Liver (tissue), 9 donors: ENCODE measurements around the gene EIF4E. TPM values are rescaled to one million over a fixed set of nuclear protein-coding genes. Genes with fewer than 3 reads are reported as not detected.
"Not testable (repeated sequence)": the region's sequence is repeated elsewhere in the genome, so short reads cannot be mapped to it uniquely, and the experiment has no call there.

ENCODE experiments used
- DNase-seq: peaks from one replicate; pipeline ENCODE4 v3.0.0-alpha.2; 2017; ENCODE audit warnings: low spot score
- H3K27ac ChIP-seq, 2 donors: one replicate each; pipeline ENCODE4 v1.7.0; 2013; ENCODE audit warnings: inconsistent platforms in 2 of 2, low read length in 2 of 2, control low read depth in 1 of 2, low read depth in 1 of 2, mild to moderate bottlenecking in 1 of 2
- H3K27me3 ChIP-seq, 4 donors: one replicate each; pipeline versions ENCODE4 v1.6.1 to v1.7.0; 2013; ENCODE audit warnings: low read length in 3 of 4, inconsistent platforms in 1 of 4, mild to moderate bottlenecking in 1 of 4, moderate library complexity in 1 of 4; ENCODE audit not compliant: control insufficient read depth in 4 of 4, insufficient read depth in 4 of 4
- H3K36me3 ChIP-seq, 4 donors: one replicate each; pipeline versions ENCODE4 v1.6.1 to v1.7.0; 2013; ENCODE audit warnings: low read length in 3 of 4, mild to moderate bottlenecking in 3 of 4, low read depth in 1 of 4, moderate library complexity in 1 of 4; ENCODE audit not compliant: control insufficient read depth in 4 of 4, insufficient read depth in 3 of 4
- H3K4me1 ChIP-seq, 4 donors: one replicate each; pipeline versions ENCODE4 v1.6.1 to v1.7.0; 2013; ENCODE audit warnings: low read length in 3 of 4, mild to moderate bottlenecking in 3 of 4, moderate library complexity in 1 of 4; ENCODE audit not compliant: control insufficient read depth in 4 of 4, insufficient read depth in 4 of 4
- H3K4me3 ChIP-seq, 3 donors: one replicate each; pipeline versions ENCODE4 v1.6.1 to v1.7.0; 2013; ENCODE audit warnings: low read length in 3 of 3, control low read depth in 1 of 3, low read depth in 1 of 3, mild to moderate bottlenecking in 1 of 3
- H3K9ac ChIP-seq, 2 donors: one replicate each; pipeline ENCODE4 v1.7.0; 2013; ENCODE audit warnings: low read length in 2 of 2, mild to moderate bottlenecking in 2 of 2, moderate library complexity in 2 of 2, control low read depth in 1 of 2, low read depth in 1 of 2
- H3K9me3 ChIP-seq, 4 donors: one replicate each; pipeline versions ENCODE4 v1.6.1 to v1.7.0; 2013; ENCODE audit warnings: low read length in 3 of 4; ENCODE audit not compliant: control insufficient read depth in 4 of 4
- CTCF ChIP-seq: fragments of 150-350 bp; IDR thresholded peaks from 2 replicates; pipeline ENCODE4 v1.5.1; 2017; ENCODE audit warnings: improper control_type of control experiment, low read depth, low read length; ENCODE audit not compliant: missing input control
- EGR1 ChIP-seq, 2 donors: IDR thresholded peaks; 2 replicates each; pipeline ENCODE4 v1.6.1; 2016 to 2018; ENCODE audit warnings: antibody characterized with exemption in 2 of 2, low read depth in 2 of 2
- FOXA2 ChIP-seq: IDR thresholded peaks from 2 replicates; pipeline ENCODE4 v1.6.1; 2016; ENCODE audit warnings: antibody characterized with exemption
- HNF4A ChIP-seq, 2 donors: conservative IDR thresholded peaks; 2 replicates each; pipeline ENCODE4 v1.6.1; 2016; ENCODE audit warnings: antibody characterized with exemption in 2 of 2, mild to moderate bottlenecking in 2 of 2
- JUND ChIP-seq, 2 donors: IDR thresholded peaks; 2 replicates each; pipeline ENCODE4 v1.6.1; 2016; ENCODE audit warnings: antibody characterized with exemption in 2 of 2
- MAX ChIP-seq: IDR thresholded peaks from 2 replicates; pipeline ENCODE4 v1.6.1; 2016; ENCODE audit warnings: antibody characterized with exemption
- RXRA ChIP-seq, 2 donors: IDR thresholded peaks; 2 replicates each; pipeline ENCODE4 v1.6.1; 2017 to 2018; ENCODE audit warnings: antibody characterized with exemption in 2 of 2, mild to moderate bottlenecking in 1 of 2
- TAF1 ChIP-seq: conservative IDR thresholded peaks from 2 replicates; pipeline ENCODE4 v1.6.1; 2016; ENCODE audit warnings: antibody characterized with exemption, mild to moderate bottlenecking
- YY1 ChIP-seq: IDR thresholded peaks from 2 replicates; pipeline ENCODE4 v1.6.1; 2016; ENCODE audit warnings: antibody characterized with exemption, mild to moderate bottlenecking
- ZBTB33 ChIP-seq: IDR thresholded peaks from 2 replicates; pipeline ENCODE4 v1.6.1; 2016; ENCODE audit warnings: antibody characterized with exemption
- WGBS: extraction: QIAGEN DNeasy Blood & Tissue Kit; methylation state at CpG from one replicate; pipeline ENCODE4 v1.1.7; 2013; 5-methylcytosine and 5-hydroxymethylcytosine counted together
- polyA plus RNA-seq, 2 donors: library from polyadenylated mRNA; stranded (reverse) in 1 of 2; unstranded in 1 of 2; fragments of 200-250 nt in 1 of 2; fragments of >200 nt in 1 of 2; fragmentation: Nextera tagmentation in 1 of 2; extraction: Ambion mirVana in 1 of 2; gene quantifications; one replicate each; pipeline versions ENCODE4 v1.2.1 to v1.2.3, GENCODE V29; 2013 to 2015
- total RNA-seq, 2 donors: library from RNA; depleted of rRNA; stranded (reverse); fragments of >200 nt; gene quantifications; one replicate each; pipeline ENCODE4 v1.2.3, GENCODE V29; 2014
- TF ChIP-seq, protein P1 (sequence below): IDR thresholded peaks from 2 replicates; pipeline ENCODE4 v1.6.1; 2016; ENCODE audit warnings: antibody characterized with exemption
- donor health status: healthy.
- donor health status: healthy.
- donor health status: healthy.
- donor health status: healthy.
- donor health status: healthy.

EIF4E gene
- total and polyA plus RNA-seq, 4 donors = 32.0 to 64.6 (median 52.2) TPM

GRCh38 chr4:98928131-98928504, 815 bp downstream of the EIF4E start:
- Histone ChIP-seq H3K27ac (peak overlapping the region; percentile 93 to 98), H3K36me3 (peaks cover 0 to 3% (median 0%) of the 10 kb centered on the region in 4 donors), H3K4me3 (peak overlapping the region; percentile 90 to 99 (median 91)), H3K4me1 (peaks cover 2 to 16% (median 4%) of the 10 kb centered on the region in 4 donors), H3K9ac (peak overlapping the region in 1 of 2 donors; percentile 64), H3K27me3 (no peaks in the 10 kb centered on the region), H3K9me3 (no peaks in the 10 kb centered on the region)
- WGBS = under 1% methylated on average over 26 of the region's 26 CpGs
- TF ChIP-seq MAX (peak; percentile 66), EGR1 (IDR thresholded peaks at IDR 0.05; ENCODE audit: low read depth in 2 of 2) (no peak), TAF1 (no peak), CTCF (no peak)
- DNase-seq = peak; percentile 72

GRCh38 chr4:98926257-98926656, 2.7 kb downstream of the EIF4E start:
- H3K36me3 ChIP-seq, H3K27me3 ChIP-seq, H3K27ac ChIP-seq, DNase-seq, H3K9ac ChIP-seq, H3K4me3 ChIP-seq, H3K9me3 ChIP-seq: not testable (repeated sequence)
- 97% methylated on average over 15 of the region's 15 CpGs for WGBS
- H3K4me1 ChIP-seq = peaks cover 2 to 16% (median 4%) of the 10 kb centered on the region in 4 donors

DNA sequence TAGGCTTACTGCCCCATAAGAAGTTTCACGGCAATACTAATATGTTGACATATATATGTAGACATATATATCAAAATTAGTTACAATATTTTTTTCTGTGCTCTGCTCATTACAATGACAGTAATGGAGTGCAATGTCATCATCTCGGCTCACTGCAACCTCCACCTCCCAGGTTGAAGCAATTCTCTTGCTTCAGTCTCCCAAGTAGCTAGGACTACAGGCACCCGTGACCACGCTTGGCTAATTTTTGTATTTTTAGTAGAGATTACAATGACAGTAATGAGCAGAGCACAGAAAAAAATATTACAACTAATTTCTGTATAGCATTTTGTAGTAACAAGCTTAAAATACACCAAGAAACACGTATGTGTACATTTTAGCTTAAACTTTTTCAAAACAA, 7.6 kb downstream of the EIF4E start:
- TF ChIP-seq TAF1 (no peak), FOXA2 (no peak), YY1 (no peak), ZBTB33 (no peak), RXRA (IDR thresholded peaks at IDR 0.05) (no peak), HNF4A (conservative IDR thresholded peaks at IDR 0.05) (no peak), JUND (IDR thresholded peaks at IDR 0.05) (no peak)
- TF ChIP-seq, protein P1, sequence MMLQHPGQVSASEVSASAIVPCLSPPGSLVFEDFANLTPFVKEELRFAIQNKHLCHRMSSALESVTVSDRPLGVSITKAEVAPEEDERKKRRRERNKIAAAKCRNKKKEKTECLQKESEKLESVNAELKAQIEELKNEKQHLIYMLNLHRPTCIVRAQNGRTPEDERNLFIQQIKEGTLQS = no peak
- H3K9me3 ChIP-seq = no peaks in the 10 kb centered on the region
- 96% methylated on average over 5 of the region's 5 CpGs for WGBS
- H3K27me3 ChIP-seq = no peaks in the 10 kb centered on the region
- DNase-seq = no peak
- no peak overlapping the region for H3K4me3 ChIP-seq
- peaks cover 0 to 3% (median 2%) of the 10 kb centered on the region in 4 donors for H3K36me3 ChIP-seq
- no peak overlapping the region for H3K27ac ChIP-seq
- peaks cover 0 to 4% (median under 1%) of the 10 kb centered on the region in 4 donors for H3K4me1 ChIP-seq
- H3K9ac ChIP-seq = no peak overlapping the region
